SIG-M5 treated with dmso at 0.1 percent for 504 hours (cell line): ENCODE data around the gene PPM1L.
A peak's percentile ranks its signal among the peaks of the same experiment; 100 is the strongest.

Source experiments
- DNase-seq: peaks from one replicate; lab custom pipeline; 2025; ENCODE audit not compliant: unreplicated experiment; lab: John Stamatoyannopoulos, UW

PPM1L gene

DNA sequence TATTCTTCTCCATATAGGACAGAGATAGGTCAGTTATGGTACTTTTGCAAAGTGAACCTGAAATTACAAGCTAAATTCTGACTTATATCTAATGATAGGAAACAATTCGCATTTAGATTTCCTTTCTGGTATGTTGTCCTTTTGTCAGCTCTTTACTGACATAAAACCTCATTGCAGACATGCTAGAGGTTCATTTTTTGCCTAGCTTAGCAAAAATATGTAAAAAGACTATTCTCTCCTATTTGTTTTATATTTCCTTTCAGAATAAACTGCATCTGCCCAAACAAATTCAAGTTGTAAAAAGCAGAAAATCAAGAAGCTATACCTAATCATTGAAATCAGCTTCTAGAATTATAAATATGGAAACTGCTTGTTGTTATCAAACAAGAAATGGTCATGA lies 168.7 kb downstream of the PPM1L start:
- no peak for DNase-seq

DNA sequence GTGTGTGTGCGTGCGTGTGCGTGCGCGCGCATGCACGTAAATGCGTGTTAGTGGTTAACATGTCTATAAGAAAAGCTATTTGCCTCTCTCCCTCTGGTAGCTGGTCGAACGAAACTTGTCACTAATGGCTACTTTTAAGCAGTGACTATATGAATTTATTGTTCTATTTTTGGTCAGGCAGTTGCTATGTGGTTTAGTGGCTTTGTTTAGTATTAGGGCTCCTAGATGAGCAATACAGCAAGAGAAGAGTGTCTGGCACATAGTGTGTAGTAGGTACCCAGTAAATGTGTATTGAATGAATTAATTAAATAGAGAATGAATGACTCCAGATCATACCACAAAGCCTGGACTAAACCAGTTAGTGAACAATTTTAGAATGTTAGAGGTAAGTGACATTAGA lies 171.6 kb downstream of the PPM1L start:
- no peak for DNase-seq

DNA sequence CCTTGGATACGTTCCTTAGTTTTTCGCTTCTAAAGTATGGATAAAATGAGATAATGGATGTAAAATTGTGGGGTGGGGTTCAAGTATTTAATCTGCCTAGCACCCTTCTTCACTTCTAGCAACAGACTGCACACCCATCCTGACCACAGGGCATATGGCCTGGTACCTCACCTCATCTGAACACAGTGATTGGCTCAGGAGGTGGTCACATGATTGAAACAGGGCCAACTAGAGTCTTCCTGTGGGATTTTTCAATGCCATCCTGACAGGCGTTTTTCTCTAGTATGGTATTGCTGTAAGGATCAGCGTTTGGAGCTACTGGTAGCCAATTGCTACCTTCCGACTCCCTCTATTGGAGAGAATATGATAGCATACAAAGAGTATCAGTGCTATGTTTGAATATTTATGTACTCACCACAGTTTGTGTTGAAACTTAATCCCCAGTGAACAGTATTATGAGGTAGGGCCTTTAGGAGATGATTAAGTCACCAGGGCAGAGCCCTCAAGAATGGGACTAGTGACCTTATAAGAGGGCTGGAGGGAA lies 172.2 kb downstream of the PPM1L start:
- peak; percentile 32 for DNase-seq

DNA sequence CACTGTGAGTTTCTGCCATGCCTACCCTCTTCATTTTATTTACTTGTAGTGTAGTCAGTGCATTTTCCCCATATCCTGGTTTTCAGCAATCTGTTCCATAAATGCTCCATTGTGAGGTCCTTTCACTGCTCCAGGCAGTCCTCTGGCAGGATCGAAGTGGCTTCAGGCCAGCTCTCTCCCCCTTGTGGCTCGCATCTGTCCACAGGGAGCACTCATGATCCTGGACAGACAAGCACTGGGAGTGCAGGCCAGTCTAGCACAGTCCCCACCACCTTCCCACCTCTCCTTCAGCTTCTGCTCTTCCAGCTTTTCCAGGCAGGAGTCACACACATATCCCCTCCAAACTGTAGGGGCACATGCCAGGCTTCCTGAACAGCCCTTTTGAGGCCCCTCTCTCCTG lies 173.6 kb downstream of the PPM1L start:
- no peak for DNase-seq

DNA sequence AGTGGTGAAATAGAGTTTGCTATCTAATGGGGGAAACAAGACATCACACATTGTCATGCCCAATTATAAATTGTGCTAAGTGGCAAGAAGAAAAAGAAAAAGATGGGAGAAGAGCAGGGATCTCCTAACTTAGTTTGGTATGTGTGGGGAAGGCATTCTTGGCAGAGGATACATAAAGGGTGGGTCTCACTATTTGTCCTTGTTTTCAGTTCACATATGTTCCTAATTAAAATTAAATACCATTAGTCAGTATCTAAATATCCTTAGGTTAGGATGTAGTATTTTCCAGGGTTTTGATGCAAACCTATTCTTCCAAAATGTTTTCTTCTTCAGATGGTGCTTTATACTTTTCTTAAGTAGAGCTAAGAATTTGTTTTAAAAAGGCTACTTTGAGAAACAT lies 175.4 kb downstream of the PPM1L start:
- no peak for DNase-seq

DNA sequence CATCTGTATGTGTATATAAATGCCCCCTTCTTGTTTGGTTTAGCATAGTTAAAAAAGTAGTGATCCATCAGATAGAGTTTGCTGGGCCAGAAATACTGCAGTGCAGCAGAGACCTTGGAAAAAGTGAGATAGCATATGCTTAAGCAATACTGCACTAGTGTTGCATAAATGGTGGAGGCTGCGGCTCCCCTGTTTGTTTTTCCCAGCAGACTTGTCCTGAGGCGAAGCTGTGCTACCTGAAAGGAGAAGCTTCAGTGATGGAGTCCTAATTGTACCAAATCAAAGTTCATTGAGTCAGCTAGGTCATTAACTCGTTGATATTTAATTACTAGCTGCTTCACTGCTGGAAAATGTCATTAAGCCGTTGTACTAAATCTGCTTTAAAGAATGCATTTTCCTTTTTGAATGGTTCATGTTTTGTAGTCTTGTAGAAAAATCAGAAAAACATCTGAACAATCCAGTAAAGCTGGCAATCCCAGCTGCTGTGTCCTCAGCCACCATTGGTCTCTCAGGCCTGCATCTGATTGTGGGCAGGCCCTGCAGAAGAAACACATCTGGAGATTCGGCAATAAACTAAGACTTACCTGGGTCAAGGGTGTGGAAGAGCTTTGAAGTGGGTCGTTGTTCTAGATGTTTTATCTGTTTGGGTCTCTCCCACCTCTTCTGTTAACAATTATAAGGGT lies 179.5 kb downstream of the PPM1L start:
- DNase-seq, result peak; percentile 28

- no peak for DNase-seq
Measured at GRCh38 chr3:160941885-160942494, 186.0 kb downstream of the PPM1L start.

GRCh38 chr3:160943996-160944395 lies 188.0 kb downstream of the PPM1L start:
- DNase-seq, result no peak

DNA sequence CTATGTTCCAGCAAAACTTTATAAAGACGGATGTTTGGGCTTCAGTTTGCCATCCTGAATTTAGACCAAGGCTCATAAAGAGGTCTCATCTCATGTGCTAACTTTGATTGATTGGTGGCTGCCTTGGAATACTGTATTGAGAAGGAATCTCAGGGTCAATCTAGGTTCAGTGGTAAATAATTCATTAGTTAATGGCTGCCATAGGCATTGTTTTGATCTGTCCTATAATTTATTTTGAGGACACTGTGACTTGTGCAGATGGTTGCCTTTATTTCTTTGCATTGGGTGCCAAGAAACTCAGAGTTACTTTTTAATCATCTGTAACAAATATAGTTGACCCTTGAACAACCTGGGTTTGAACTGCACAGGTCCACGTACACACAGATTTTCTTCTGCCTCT lies 189.3 kb downstream of the PPM1L start:
- no peak for DNase-seq

- DNase-seq, result no peak
Measured at GRCh38 chr3:160948273-160948672, 192.2 kb downstream of the PPM1L start.

DNA sequence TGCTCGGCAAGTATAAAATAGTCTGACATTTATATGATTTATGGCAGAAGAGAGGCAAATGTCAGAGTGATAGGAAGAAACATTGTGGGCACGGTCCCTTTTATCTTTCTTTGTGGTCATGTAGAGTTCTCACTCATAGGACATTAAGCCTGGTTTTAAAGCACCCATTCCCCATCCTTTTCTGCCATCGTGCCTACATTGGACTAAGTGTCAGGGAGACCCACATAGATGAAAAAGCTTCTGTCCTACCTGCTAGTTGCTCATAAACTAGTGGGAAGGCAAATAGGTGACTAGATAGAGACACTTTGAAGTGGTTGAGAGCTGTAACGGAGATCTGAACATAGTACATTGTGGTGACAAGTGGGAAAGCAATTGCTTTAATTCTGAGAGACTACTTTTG lies 193.4 kb downstream of the PPM1L start:
- DNase-seq, result no peak

DNA sequence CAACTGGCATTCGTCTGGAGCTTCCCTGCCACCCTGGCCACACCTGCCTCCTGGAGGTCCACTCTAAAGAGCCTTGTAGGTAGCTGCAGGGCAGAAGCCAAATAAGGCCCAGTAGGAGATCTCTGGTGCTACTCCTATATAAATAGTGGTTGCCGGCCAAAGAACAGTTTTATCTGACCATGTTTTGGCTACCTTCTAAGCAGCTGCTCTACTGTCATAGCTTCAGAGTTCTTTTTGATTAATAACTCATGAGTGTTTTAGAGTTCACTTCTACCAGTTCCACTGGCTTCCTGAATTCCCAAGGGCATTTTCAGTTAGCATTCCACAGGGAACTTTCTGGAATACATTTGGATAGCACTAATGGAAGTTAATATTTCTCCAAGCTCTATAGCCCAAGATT lies 194.5 kb downstream of the PPM1L start:
- no peak for DNase-seq

DNA sequence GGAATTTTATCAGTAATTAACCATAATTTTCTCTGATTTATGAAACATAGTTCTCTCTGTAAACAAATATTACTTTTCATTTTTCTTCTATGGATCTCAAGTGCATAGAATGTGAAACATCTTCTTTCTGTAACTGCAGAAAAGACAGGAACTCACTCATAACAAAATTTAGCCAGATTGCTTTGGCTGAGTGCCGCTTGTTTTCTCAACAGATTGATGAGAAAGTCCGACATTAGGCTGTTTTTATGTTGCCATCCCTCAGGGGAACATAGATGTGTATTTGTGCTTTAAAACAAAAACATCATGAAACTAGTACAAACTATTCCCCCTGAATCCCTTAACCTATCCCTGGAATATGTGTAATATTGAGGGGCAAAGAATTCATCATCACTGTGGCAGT lies 194.9 kb downstream of the PPM1L start:
- no peak for DNase-seq

DNA sequence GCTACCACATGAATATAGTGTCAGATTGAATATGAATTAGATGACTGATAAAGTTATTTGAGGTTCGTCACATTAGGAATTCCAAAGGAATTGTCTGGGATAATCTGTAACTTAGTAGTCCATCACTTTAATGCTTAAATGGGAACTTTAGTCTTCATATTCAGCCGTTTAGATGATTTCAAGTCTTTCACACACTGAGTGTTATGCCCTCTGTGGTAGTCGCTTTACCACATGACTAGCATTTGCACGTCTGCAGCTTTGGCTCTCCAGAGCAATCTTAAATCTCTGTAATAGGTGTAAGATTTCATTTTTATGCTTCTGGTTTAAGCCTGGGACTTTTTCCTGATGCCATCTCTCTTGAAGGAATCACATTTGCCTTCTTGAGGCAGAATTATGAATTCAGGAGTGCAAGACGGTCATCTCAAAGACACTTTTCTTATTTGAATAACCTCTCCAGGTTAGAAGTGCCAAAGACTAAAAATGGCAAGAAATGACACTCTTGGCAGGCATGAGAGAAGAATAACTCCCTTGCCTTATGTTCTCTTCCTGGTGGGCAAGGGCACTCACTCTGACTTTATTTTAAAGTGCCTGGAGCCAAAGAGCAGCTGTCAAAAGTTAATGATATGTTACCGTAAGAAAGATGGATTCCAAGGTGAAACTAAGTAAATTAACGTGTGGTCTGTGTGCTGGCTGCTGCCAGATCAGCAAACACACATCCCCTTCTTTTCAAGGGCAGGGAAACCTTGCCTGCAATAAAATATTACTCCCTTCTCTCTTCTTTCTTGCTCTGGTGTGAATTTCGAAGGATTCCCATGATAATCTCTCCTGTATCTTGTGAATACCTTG lies 195.8 kb downstream of the PPM1L start:
- DNase-seq, result no peak

DNA sequence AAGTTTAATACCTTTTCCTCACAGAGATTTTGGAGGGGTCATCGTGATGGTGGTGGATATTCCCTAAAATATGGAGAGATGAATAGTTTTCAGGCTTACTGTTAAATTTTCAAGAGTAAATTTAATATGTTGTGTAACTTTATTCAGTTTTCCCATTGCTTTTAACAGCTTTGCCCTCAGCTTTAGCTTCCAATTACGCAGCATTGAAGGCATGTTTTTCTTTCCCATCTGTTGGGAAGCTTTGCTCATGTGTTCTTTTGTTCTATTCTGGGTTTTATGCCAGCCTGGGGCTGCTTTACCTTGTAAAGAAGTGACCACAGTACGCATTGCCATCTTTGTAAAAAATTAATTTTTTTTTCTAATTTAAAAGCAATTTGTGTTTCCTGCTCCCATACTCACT lies 197.7 kb downstream of the PPM1L start:
- DNase-seq, result no peak

- DNase-seq, result peak; percentile 48
Measured at GRCh38 chr3:160956785-160957184, 200.8 kb downstream of the PPM1L start.

GRCh38 chr3:160960568-160960967 lies 204.5 kb downstream of the PPM1L start:
- no peak for DNase-seq

DNA sequence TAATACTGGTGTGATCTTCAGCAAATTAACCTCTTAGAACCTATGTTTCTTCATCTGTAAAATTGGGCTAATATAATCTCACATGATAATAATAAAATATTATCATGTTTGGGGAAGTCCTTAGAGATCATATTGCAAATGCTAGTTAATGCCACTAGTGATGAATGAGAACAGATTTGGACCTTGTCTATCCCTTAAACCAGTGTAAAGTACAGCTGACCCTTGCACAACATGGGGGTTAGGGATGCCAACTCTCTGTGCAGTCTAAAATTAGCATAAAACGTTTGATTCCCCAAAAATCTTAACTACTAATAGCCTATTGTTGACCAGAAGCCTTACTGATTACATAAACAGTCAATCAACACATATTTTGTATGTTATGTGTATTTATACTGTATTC lies 207.9 kb downstream of the PPM1L start:
- no peak for DNase-seq

- DNase-seq, result no peak
Measured at GRCh38 chr3:160968761-160969160, 212.7 kb downstream of the PPM1L start.

DNA sequence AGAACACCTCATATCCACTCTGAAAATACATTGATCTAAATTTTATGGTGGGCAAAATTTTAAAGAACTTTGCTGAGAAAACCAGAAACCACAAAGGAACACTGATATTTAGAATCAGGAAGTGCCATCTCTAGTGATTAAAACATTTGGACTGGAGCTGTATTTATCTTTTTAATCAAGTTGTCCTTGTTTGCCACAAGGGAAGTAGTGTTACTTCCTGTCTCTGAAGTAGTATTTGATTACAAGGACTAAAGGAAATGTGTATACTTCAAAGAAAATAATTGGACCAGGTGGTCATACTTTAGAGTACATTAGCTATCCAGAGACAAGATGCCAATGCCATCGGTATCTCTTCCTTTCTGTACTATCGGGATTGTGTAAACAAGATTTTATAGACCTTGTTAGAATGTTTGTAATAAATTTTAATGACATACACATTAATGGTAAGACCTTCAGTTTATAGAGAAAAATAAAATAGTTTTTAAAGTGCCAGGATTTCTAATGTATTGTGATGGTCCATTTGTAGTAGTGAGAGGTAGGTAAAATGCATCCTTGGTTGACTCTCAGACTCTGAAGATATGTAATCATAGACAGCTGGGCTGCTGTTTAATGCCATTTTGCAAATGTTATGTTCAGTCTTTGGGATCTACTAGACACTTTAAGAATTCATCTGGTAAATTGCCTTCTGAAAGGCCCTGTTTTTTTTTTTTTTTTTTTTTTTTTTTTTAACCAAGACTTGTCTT lies 217.2 kb downstream of the PPM1L start:
- DNase-seq, result no peak

- no peak for DNase-seq
Measured at GRCh38 chr3:160977773-160978172, 221.7 kb downstream of the PPM1L start.
